Vagina (tissue), 2 donors: ENCODE data around the gene LNP1.

Source experiments
- POLR2A ChIP-seq, 2 donors: fragments of 450-650 bp; IDR thresholded peaks; one replicate each; pipeline ENCODE4 v1.6.1; 2017; ENCODE audit warnings: antibody characterized with exemption in 2 of 2, mild to moderate bottlenecking in 2 of 2, moderate library complexity in 2 of 2
- POLR2AphosphoS5 ChIP-seq, 2 donors: sonication (generic); formaldehyde crosslinking; IDR thresholded peaks; one replicate each; pipeline ENCODE4 v1.9.0; 2017; ENCODE audit warnings: antibody characterized with exemption in 2 of 2, mild to moderate bottlenecking in 2 of 2, low read depth in 1 of 2; ENCODE audit not compliant: insufficient read depth in 1 of 2
- TF ChIP-seq, protein P1 (sequence below), 3 experiments: fragments of 450-650 bp in 2 of 3; fragments of 200-600 bp in 1 of 3; sonication (generic) in 1 of 3; IDR thresholded peaks; one replicate each; pipeline ENCODE4 v1.5.1; 2017 to 2019; ENCODE audit warnings: antibody characterized with exemption in 3 of 3, mild to moderate bottlenecking in 2 of 3, moderate library complexity in 2 of 3

- TF ChIP-seq, protein P1, sequence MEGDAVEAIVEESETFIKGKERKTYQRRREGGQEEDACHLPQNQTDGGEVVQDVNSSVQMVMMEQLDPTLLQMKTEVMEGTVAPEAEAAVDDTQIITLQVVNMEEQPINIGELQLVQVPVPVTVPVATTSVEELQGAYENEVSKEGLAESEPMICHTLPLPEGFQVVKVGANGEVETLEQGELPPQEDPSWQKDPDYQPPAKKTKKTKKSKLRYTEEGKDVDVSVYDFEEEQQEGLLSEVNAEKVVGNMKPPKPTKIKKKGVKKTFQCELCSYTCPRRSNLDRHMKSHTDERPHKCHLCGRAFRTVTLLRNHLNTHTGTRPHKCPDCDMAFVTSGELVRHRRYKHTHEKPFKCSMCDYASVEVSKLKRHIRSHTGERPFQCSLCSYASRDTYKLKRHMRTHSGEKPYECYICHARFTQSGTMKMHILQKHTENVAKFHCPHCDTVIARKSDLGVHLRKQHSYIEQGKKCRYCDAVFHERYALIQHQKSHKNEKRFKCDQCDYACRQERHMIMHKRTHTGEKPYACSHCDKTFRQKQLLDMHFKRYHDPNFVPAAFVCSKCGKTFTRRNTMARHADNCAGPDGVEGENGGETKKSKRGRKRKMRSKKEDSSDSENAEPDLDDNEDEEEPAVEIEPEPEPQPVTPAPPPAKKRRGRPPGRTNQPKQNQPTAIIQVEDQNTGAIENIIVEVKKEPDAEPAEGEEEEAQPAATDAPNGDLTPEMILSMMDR (IDR thresholded peaks at IDR 0.05): no peak
- TF ChIP-seq POLR2A (IDR thresholded peaks at IDR 0.05) (no peak), POLR2AphosphoS5 (IDR thresholded peaks at IDR 0.05; ENCODE audit: insufficient read depth in 1 of 2, low read depth in 1 of 2) (no peak)
Observed at GRCh38 chr3:100456745-100457144, 55.4 kb downstream of the LNP1 start.
